Fibroblast of skin of scalp (primary cell): Measurements from ENCODE around the gene WARS2.
A peak's percentile ranks its signal among the peaks of the same experiment; 100 is the strongest.

ENCODE experiments used
- DNase-seq: peaks from one replicate; pipeline ENCODE4 v3.0.0-alpha.2; 2013

Gene WARS2

GRCh38 chr1:119081700-119082099 is 58.8 kb downstream of the WARS2 start:
- DNase-seq, result peak; percentile 39

DNA sequence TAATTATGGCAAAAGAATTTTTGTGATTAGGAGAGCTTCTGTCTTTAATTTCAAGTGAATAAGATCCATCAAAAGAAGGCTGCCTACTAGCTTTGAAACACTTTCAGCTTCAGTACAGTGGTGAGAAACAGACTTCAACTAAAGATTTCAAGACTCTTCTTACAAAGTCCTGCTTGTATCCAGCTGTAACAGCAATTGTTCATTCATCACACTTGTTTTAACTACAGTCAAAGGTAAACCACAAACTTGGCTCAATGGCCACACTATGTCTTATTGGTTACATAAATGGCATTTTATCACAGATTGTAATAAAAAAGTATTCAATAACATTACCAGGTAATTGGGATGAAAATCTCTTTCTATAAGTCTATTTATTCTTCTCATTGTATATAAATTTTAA is 59.2 kb downstream of the WARS2 start:
- no peak for DNase-seq

GRCh38 chr1:119080586-119080985 is 59.9 kb downstream of the WARS2 start:
- DNase-seq, result peak; percentile 99

GRCh38 chr1:119079881-119080280 is 60.6 kb downstream of the WARS2 start:
- no peak for DNase-seq

- peak; percentile 75 for DNase-seq
Measured at GRCh38 chr1:119075614-119076013, 64.8 kb downstream of the WARS2 start.

DNA sequence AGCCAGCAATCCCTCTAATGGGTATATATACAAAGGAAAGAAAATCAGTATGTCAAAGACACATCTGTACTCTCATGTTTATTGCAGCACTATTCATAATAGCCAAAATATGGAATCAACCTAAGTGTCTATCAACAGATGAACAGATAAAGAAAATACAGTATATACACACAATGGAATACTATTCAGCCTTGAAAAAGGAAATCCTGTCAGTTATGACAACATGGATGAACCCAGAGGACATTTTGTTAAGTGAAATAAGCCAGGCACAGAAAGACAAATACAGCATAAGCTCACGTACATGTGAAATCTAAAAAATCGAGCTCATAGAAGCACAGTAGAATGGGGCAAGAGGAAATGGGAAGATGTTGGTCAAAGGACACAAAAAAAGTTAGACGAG is 69.1 kb downstream of the WARS2 start:
- DNase-seq, result no peak

GRCh38 chr1:119069682-119070081 is 70.8 kb downstream of the WARS2 start:
- DNase-seq, result no peak

DNA sequence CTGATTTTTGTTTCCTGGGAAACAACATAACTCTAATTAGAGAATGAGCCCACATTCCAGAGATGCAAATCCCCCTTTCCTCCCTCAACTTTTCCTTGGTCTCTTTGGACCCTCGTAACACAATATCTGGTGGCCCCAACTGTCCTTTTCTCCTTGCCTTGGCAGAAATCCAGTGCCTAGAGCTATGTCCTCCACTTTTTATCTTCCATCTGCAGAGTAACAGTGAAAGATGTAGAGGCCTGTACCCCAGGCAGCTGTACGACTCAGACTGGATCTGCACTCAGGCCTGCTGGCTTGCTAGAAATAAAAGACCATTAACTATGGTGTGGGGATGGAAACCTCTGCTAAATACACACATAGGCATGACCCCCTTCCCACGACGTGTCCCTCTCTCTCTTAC is 72.0 kb downstream of the WARS2 start:
- no peak for DNase-seq

- DNase-seq, result no peak
Measured at GRCh38 chr1:119061700-119062099, 78.8 kb downstream of the WARS2 start.

DNA sequence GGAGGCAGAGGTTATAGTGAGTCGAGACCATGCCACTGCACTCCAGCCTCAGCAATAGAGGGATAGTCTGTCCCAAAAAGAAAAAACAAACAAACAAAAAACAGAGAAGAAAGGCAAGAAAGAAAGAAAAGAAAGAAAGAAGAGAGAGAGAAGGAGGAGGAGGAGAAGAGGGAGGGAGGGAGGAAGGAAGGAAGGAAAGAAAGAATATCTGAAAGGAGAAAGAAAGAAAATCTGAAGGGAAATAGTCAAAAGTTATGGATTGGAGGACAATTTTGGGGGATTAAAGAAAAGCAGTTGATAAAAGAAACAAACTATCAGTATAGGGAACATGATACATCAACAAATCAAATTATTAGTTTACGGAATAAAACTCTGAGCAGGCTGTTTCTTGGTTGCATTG is 84.9 kb downstream of the WARS2 start:
- DNase-seq, result no peak

DNA sequence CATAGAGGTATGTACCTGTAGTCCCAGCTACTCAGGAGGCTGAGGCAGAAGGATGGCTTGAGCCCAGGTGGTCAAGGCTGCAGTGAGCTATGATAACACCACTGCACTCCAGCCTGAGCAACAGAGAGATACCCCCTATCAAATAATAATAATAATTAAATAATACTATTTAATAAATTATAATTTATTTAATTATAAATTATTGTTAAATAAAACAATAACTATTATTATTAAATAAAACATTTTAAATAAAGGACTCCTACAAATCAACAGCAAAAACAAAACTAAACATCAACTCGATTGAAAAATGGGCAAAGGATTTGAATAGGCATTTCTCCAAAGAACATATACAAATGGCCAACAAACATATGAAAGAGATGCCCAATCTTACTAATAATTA is 86.5 kb downstream of the WARS2 start:
- no peak for DNase-seq

DNA sequence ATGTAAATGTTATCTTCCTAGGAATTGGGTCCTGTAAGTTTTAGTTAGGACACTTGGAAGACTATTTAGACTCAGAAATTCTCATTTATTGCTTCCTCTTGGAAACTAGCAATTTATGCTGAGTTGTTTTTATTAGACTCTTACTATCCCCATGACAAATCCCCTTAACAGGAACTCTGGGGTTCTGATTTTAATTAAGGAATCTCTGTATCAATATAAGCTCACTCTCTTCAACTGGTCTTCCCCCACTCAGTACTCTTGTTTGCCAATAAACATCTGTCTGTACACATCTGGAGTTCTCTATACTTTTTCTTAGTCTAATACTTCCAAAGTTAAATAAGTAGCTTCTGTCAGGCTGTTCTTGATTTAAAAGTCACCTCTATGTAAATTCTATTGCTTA is 88.2 kb downstream of the WARS2 start:
- no peak for DNase-seq

- DNase-seq, result no peak
Measured at GRCh38 chr1:119048624-119049404, 91.6 kb downstream of the WARS2 start.

- peak; percentile 37 for DNase-seq
Measured at GRCh38 chr1:119046785-119047438, 93.5 kb downstream of the WARS2 start.

GRCh38 chr1:119046429-119046784 is 94.0 kb downstream of the WARS2 start:
- no peak for DNase-seq

- no peak for DNase-seq
Measured at GRCh38 chr1:119045096-119045746, 95.2 kb downstream of the WARS2 start.

DNA sequence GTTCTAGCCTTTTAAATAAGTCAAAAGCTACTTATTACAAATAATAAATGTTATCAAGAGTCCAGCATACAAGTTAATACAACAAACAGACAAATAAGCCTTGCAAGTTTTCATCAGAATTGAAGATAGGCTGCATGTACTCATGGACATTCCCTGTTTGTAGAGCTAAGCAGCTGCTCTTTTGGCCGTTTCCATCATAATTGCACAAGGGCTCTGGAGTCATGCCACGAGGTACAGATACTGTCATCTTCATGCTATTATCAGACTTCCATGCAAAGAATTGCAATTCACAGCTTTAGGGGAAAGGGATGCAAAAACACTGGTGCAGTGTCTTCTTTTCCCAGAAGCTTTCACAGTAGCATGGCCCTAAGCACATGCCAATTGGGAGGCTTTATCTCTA is 99.5 kb downstream of the WARS2 start:
- peak; percentile 20 for DNase-seq

GRCh38 chr1:119040489-119040888 is 100.0 kb downstream of the WARS2 start:
- no peak for DNase-seq

DNA sequence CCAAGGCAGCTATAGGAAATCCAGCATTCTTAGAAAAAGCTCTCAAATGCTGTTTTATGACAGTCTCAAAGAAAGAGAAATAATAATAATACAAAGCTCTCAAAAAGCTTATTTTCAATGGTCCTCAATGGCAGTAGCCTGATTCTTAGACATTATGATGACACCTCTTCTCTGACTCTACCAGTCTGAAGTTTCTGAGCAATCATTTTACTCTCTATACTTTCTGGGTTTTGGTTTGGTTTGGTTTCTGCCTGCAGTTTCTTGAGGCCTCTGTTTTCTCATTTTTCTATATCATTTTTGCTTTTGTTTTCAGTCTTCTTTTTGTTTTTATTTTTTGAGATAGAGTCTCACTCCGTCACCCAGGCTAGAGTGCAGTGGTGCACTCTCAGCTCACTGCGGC is 102.1 kb downstream of the WARS2 start:
- no peak for DNase-seq

DNA sequence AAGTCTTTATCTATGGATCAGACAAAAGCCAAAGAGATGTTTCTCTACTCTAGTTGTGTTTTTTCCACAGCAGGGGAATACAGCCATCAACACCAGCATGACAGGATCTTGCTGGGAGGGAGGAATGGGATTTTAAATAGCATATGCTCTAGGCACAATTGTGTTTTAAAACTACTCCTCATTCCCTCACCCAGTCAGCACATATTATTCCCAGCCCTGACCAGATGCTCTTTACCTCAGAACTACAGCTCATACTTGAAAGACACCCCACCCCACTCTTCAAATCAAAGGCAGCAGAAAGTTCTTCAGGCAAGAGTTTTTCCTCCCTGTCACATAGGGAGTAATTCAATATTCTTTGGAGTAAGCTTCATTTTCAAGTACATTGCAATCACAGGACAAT is 106.1 kb downstream of the WARS2 start:
- DNase-seq, result no peak

DNA sequence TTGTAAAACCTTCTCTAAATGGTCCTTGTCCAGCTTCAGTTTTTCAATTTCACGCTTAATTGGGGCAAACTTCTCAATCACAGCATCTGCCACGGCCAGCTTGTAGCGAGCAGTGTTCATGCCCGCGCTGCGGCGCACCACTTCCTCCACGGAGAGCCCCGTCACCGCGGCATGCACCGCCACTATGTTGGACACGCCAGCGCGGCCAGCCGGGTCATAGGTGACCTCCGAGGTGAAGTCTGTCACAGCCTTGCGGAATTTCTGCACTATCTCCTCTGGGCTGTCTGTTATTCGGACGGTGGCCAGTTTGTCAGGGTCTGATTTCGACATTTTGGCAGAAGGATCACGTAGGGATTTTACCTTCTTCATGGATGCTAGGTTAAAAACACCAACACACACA is 107.5 kb downstream of the WARS2 start:
- no peak for DNase-seq

DNA sequence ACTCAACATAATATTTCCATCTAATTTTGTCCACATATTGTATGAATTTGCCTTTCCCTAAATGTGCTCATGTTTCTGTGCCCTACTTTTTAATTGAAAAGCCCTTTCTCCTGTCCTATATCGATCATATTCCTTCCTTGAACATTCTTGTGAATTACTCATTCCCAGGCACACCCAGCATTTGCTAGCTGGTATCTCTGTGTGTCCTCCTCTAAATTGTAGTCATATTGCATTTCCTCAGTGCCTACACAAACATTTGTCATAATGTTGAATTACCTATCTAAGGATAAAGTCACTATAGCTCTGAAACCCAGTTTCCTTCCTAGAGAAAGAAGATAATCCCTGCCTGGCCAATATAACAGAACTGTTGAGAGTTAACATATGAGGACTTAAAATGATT is 112.7 kb downstream of the WARS2 start:
- no peak for DNase-seq

GRCh38 chr1:119026956-119027355 is 113.5 kb downstream of the WARS2 start:
- DNase-seq, result no peak

GRCh38 chr1:119015547-119015946 is 124.9 kb downstream of the WARS2 start:
- no peak for DNase-seq
